Measurements from ENCODE around the gene PTPRJ. TPM values are rescaled to one million over a fixed set of nuclear protein-coding genes. Genes with fewer than 3 reads are reported as not detected.
A peak's percentile ranks its signal among the peaks of the same experiment; 100 is the strongest.

Gene PTPRJ
- total and polyA plus RNA-seq, 9 of the 15 experiments (the other 6 are each of a cell fraction or from before 2014, with no cell fraction given), result 0.56 to 10.7 (median 4.8) TPM

- intact Hi-C loops (cut with micrococcal nuclease), result loop anchor here (2.0 kb wide), 1 partner anchor 69 kb away; no protein-coding TSS in a partner anchor
- peaks cover 25% of the 10 kb centered on the region for H3K79me2 ChIP-seq (ENCODE audit: control insufficient read depth, insufficient read depth, low read length)
- ATAC-seq, result no peak
- H3K27ac ChIP-seq (ENCODE audit: extremely low read depth, low read depth, low read length), result peak overlapping the region; percentile 80; the same call in 1 of the 3 replicates
- TF ChIP-seq ZNF398 (CRISPR knock-in tag; IDR thresholded peaks at IDR 0.05) (no peak), CGGBP1 (CRISPR knock-in tag; IDR thresholded peaks at IDR 0.05) (no peak), HOXB6 (CRISPR knock-in tag; IDR thresholded peaks at IDR 0.05; ENCODE audit: borderline replicate concordance) (no peak), PKNOX1 (IDR thresholded peaks at IDR 0.05) (no peak), ZBTB33 (CRISPR knock-in tag; IDR thresholded peaks at IDR 0.05) (no peak), CHD1 (IDR thresholded peaks at IDR 0.05; ENCODE audit: low read length) (no peak), ZNF740 (CRISPR knock-in tag; IDR thresholded peaks at IDR 0.05) (no peak), ZNF740 (tag; IDR thresholded peaks at IDR 0.05) (no peak), BCOR (IDR thresholded peaks at IDR 0.05) (no peak), RHOXF2B (CRISPR knock-in tag; conservative IDR thresholded peaks at IDR 0.05) (no peak), GABPB2 (CRISPR knock-in tag; conservative IDR thresholded peaks at IDR 0.05) (no peak), POLR2H (tag; IDR thresholded peaks at IDR 0.05; ENCODE audit: low read depth) (no peak), CCNT2 (IDR thresholded peaks at IDR 0.05; ENCODE audit: borderline replicate concordance, extremely low read depth, insufficient read length, low read depth, low read length) (no peak)
- H2AFZ ChIP-seq (ENCODE audit: low read depth, low read length), result no peak overlapping the region
- in situ Hi-C loops (cut with MboI), result no loop called here
- no TSS peak for BruUV-seq (replicated peaks)
- H3K9me1 ChIP-seq (ENCODE audit: control insufficient read depth, insufficient read depth, low read length), result no peaks in the 10 kb centered on the region
- DNase-seq (ENCODE audit: extremely low read depth in 1 of 4, low spot score in 3 of 4), result no peak
- H3K4me3 ChIP-seq, result no peak overlapping the region
- WGBS (ENCODE audit: insufficient coverage, low coverage, missing lambda C conversion rate), result 78% methylated on average over 6 of the region's 6 CpGs
- ChIA-PET POLR2A (interaction anchor here (0.6 to 1.8 kb wide), 2 partner anchors 10 to 529 kb away, joined by 3 to 4 read pairs; no protein-coding TSS in a partner anchor), CTCF (ENCODE audit: low intra/inter-chr PET ratio) (no interaction called here)
- H3K9ac ChIP-seq (ENCODE audit: insufficient read depth in 1 of 2, low read depth in 2 of 2, low read length in 2 of 2), result peak overlapping the region in 1 of 2 experiments; percentile 72; a peak in 1 of 4 replicates
- no peak overlapping the region for H3K4me2 ChIP-seq (ENCODE audit: insufficient read depth, low read length)
- no peaks in the 10 kb centered on the region for H3K27me3 ChIP-seq (ENCODE audit: control insufficient read depth in 2 of 2, insufficient read depth in 2 of 2, low read length in 2 of 2)
- H4K20me1 ChIP-seq (replicated peaks; ENCODE audit: control insufficient read depth, insufficient read depth, low read length), result peaks cover 8% of the 10 kb centered on the region
- no peak for FAIRE-seq
- H3K9me3 ChIP-seq (replicated peaks; ENCODE audit: control insufficient read depth, insufficient read depth, low read depth, low read length), result no peaks in the 10 kb centered on the region
- peaks cover 35 to 43% of the 10 kb centered on the region in 2 experiments for H3K4me1 ChIP-seq (replicated peaks in 1 of 2; ENCODE audit: control insufficient read depth in 2 of 2, insufficient read depth in 2 of 2, low read length in 2 of 2)
- H3K36me3 ChIP-seq (ENCODE audit: control insufficient read depth, insufficient read depth, low read length), result no peaks in the 10 kb centered on the region
Measured at GRCh38 chr11:47991894-47992293, 11.5 kb downstream of the PTPRJ start.

Measured in K562 (cell line).